IMR-90 (cell line): ENCODE results near the gene ADAMTSL1. TPM values are rescaled to one million over a fixed set of nuclear protein-coding genes. Genes with fewer than 3 reads are reported as not detected.

Experiments used
- ATAC-seq: fragments of 200-7000 bp; cut with Tn5 transposase; 2 replicates; pipeline ENCODE4 v1.9.1; 2020; ENCODE audit warnings: low read depth, mild to moderate bottlenecking, moderate library complexity
- BruUV-seq: library from RNA; stranded (reverse); fragments of 400-500 nt; replicated peaks from 2 replicates; lab custom pipeline; 2021; lab: Mats Ljungman, UMichigan
- CTCF ChIA-PET: fragments of 300-600 bp; formaldehyde crosslinking; extraction: SDS; loops from one replicate; lab custom pipeline; 2021; ENCODE audit warnings: antibody characterized with exemption; lab: Yijun Ruan, JAX
- POLR2A ChIA-PET: fragments of 300-600 bp; sonication (Branson Sonifier 250); formaldehyde crosslinking; loops from one replicate; lab custom pipeline; 2022; ENCODE audit warnings: antibody characterized with exemption; ENCODE audit not compliant: unreplicated experiment; lab: Charles Lee
- DNase-seq: peaks from one replicate; pipeline ENCODE4 v3.0.0; 2013
- H2AFZ ChIP-seq: replicated peaks from 2 replicates; pipeline ENCODE3; 2013; ENCODE audit warnings: low read length, mild to moderate bottlenecking; ENCODE audit not compliant: poor library complexity
- H2AK5ac ChIP-seq: 2 replicates; pipeline ENCODE4 v1.6.1; 2013; ENCODE audit warnings: low read depth, low read length, inconsistent platforms
- H2AK9ac ChIP-seq: replicated peaks from 2 replicates; pipeline ENCODE3; 2013; ENCODE audit warnings: mild to moderate bottlenecking, low read depth, low read length, moderate library complexity; ENCODE audit not compliant: poor library complexity
- H2BK120ac ChIP-seq: 2 replicates; pipeline ENCODE4 v1.6.1; 2013; ENCODE audit warnings: low read depth, low read length, inconsistent platforms
- H2BK15ac ChIP-seq: 3 replicates; pipeline ENCODE4 v1.6.1; 2013; ENCODE audit warnings: low read depth, low read length, inconsistent platforms
- H2BK20ac ChIP-seq: 2 replicates; pipeline ENCODE4 v1.6.1; 2013; ENCODE audit warnings: low read depth, mild to moderate bottlenecking, inconsistent platforms, low read length, moderate library complexity
- H2BK5ac ChIP-seq: 2 replicates; pipeline ENCODE4 v1.6.1; 2013; ENCODE audit warnings: mild to moderate bottlenecking, low read depth, low read length, inconsistent platforms; ENCODE audit not compliant: poor library complexity, severe bottlenecking
- H3K14ac ChIP-seq: replicated peaks from 2 replicates; pipeline ENCODE4 v1.6.1; 2013; ENCODE audit warnings: low read depth, low read length, inconsistent platforms
- H3K18ac ChIP-seq: 2 replicates; pipeline ENCODE4 v1.6.1; 2013; ENCODE audit warnings: low read depth, low read length, control low read depth
- H3K23ac ChIP-seq: 2 replicates; pipeline ENCODE4 v1.6.1; 2013; ENCODE audit warnings: low read depth, low read length, inconsistent platforms
- H3K27ac ChIP-seq: 2 replicates; pipeline ENCODE4 v1.5.1; 2013; ENCODE audit warnings: mild to moderate bottlenecking, control low read depth, low read length; ENCODE audit not compliant: insufficient read depth
- H3K27me3 ChIP-seq: 2 replicates; pipeline ENCODE4 v1.6.1; 2013; ENCODE audit warnings: low read length; ENCODE audit not compliant: control insufficient read depth, insufficient read depth
- H3K36me3 ChIP-seq: 2 replicates; pipeline ENCODE4 v1.6.1; 2013; ENCODE audit warnings: low read length, mixed read lengths; ENCODE audit not compliant: control insufficient read depth, insufficient read depth
- H3K4ac ChIP-seq: 2 replicates; pipeline ENCODE4 v1.6.1; 2013; ENCODE audit warnings: low read depth, low read length, inconsistent platforms
- H3K4me1 ChIP-seq: 2 replicates; pipeline ENCODE4 v1.6.1; 2013; ENCODE audit warnings: low read length, mixed read lengths; ENCODE audit not compliant: control insufficient read depth, insufficient read depth
- H3K4me2 ChIP-seq: 2 replicates; pipeline ENCODE4 v1.6.1; 2013; ENCODE audit warnings: low read depth, mild to moderate bottlenecking, control low read depth, low read length, moderate library complexity
- H3K4me3 ChIP-seq: 2 replicates; pipeline ENCODE4 v1.5.1; 2013; ENCODE audit warnings: low read depth, mild to moderate bottlenecking, control low read depth, low read length, moderate library complexity; ENCODE audit not compliant: insufficient read depth
- H3K56ac ChIP-seq: 2 replicates; pipeline ENCODE4 v1.6.1; 2013; ENCODE audit warnings: low read length, inconsistent platforms; ENCODE audit not compliant: insufficient read depth; ENCODE audit errors: extremely low read depth
- H3K79me1 ChIP-seq, 2 experiments: 2 replicates each; pipeline ENCODE4 v1.6.1; 2013; ENCODE audit warnings: low read length in 2 of 2, inconsistent platforms in 1 of 2, low read depth in 1 of 2
- H3K9ac ChIP-seq: 2 replicates; pipeline ENCODE4 v1.6.1; 2013; ENCODE audit warnings: low read depth, low read length, control low read depth
- H3K9me1 ChIP-seq: 2 replicates; pipeline ENCODE4 v1.6.1; 2013; ENCODE audit warnings: low read length, inconsistent platforms; ENCODE audit not compliant: insufficient read depth
- H3K9me3 ChIP-seq: 2 replicates; pipeline ENCODE4 v1.6.1; 2013; ENCODE audit warnings: low read length; ENCODE audit not compliant: control insufficient read depth, insufficient read depth
- H4K20me1 ChIP-seq: 2 replicates; pipeline ENCODE4 v1.6.1; 2013; ENCODE audit warnings: low read length, inconsistent platforms; ENCODE audit not compliant: insufficient read depth
- H4K5ac ChIP-seq: 2 replicates; pipeline ENCODE4 v1.6.1; 2013; ENCODE audit warnings: mild to moderate bottlenecking, low read depth, low read length, control low read depth
- H4K8ac ChIP-seq, 2 experiments: 2 replicates each; pipeline ENCODE4 v1.6.1; 2013; ENCODE audit warnings: low read depth in 2 of 2, low read length in 2 of 2, control low read depth in 1 of 2, inconsistent platforms in 1 of 2
- H4K91ac ChIP-seq: 2 replicates; pipeline ENCODE4 v1.6.1; 2013; ENCODE audit warnings: low read depth, low read length, inconsistent platforms; ENCODE audit not compliant: insufficient read depth
- BHLHE40 ChIP-seq: fragments of 150-350 bp; IDR thresholded peaks from 2 replicates; pipeline ENCODE4 v1.6.1; 2016; ENCODE audit warnings: mild to moderate bottlenecking, low read depth, low read length
- CHD1 ChIP-seq: IDR thresholded peaks from 2 replicates; pipeline ENCODE4 v1.6.1; 2012; ENCODE audit warnings: low read depth, low read length, improper control_type of control experiment
- CTCF ChIP-seq: conservative IDR thresholded peaks from 2 replicates; pipeline ENCODE4 v1.5.1; 2012; ENCODE audit warnings: mild to moderate bottlenecking, low read depth, low read length, improper control_type of control experiment
- MAZ ChIP-seq: IDR thresholded peaks from 2 replicates; pipeline ENCODE4 v1.6.1; 2012; ENCODE audit warnings: low read depth, mild to moderate bottlenecking, low read length, improper control_type of control experiment, moderate library complexity, borderline replicate concordance
- MXI1 ChIP-seq: IDR thresholded peaks from 2 replicates; pipeline ENCODE4 v1.6.1; 2012; ENCODE audit warnings: low read depth, mild to moderate bottlenecking, low read length, moderate library complexity, borderline replicate concordance
- NFE2L2 ChIP-seq: fragments of 150-350 bp; IDR thresholded peaks from 2 replicates; pipeline ENCODE4 v1.6.1; 2016; ENCODE audit warnings: low read depth, mild to moderate bottlenecking, low read length
- RCOR1 ChIP-seq: IDR thresholded peaks from 2 replicates; pipeline ENCODE4 v1.6.1; 2012; ENCODE audit warnings: mild to moderate bottlenecking, low read length, improper control_type of control experiment; ENCODE audit not compliant: insufficient replicate concordance
- RFX5 ChIP-seq: IDR thresholded peaks from 2 replicates; pipeline ENCODE4 v1.8.0; 2012; ENCODE audit warnings: low read depth, mild to moderate bottlenecking, low read length, moderate library complexity
- WGBS, 2 experiments: methylation state at CpG; one replicate each; pipeline versions ENCODE4 v1.1.5 to v1.1.7; 2013; ENCODE audit warnings: missing lambda C conversion rate in 2 of 2; ENCODE audit not compliant: insufficient read length in 1 of 2; ENCODE audit errors: extremely low coverage in 2 of 2; 5-methylcytosine and 5-hydroxymethylcytosine counted together
- dilution Hi-C: fragments of 300-500 bp; cut with HindIII; formaldehyde crosslinking; loops from one replicate; pipeline ENCODE4 v1.14.3; 2018; ENCODE audit warnings: low sequenced_read_pairs; ENCODE audit not compliant: unreplicated experiment
- in situ Hi-C: fragments of 300-500 bp; cut with MboI; formaldehyde crosslinking; loops from 3 replicates; pipeline ENCODE4 v1.14.3; 2019; ENCODE audit warnings: low sequenced_read_pairs, inconsistent platforms, mixed read lengths
- intact Hi-C: fragments of 100-400 bp; cut with micrococcal nuclease; formaldehyde crosslinking; loops from 2 replicates; pipeline ENCODE4 v1.10.0; 2022
- polyA plus RNA-seq, 3 experiments: library from polyadenylated mRNA; depleted of rRNA; stranded (reverse); fragments of >200 nt; gene quantifications; 2 replicates each; pipeline ENCODE4 v1.2.3, GENCODE V29; 2012; ENCODE audit warnings: low replicate concordance in 1 of 3
- total RNA-seq: library from RNA; depleted of rRNA; stranded (reverse); fragments of >200 nt; gene quantifications from 2 replicates; pipeline ENCODE4 v1.2.3, GENCODE V29; 2012

ADAMTSL1 gene
- total and polyA plus RNA-seq, 2 of the 4 experiments (the other 2 are of a cell fraction) = 38.2 to 62.2 TPM

GRCh38 chr9:18467696-18468095 lies 6.3 kb upstream of the ADAMTSL1 start:
- no peak overlapping the region for H3K4me3 ChIP-seq
- no peak overlapping the region for H3K56ac ChIP-seq
- intact Hi-C loops (no loop called here), in situ Hi-C loops (no loop called here), dilution Hi-C loops (no loop called here)
- peaks cover 2% of the 10 kb centered on the region; the same call in 1 of the 2 replicates for H3K9me1 ChIP-seq
- H3K4ac ChIP-seq = no peak overlapping the region
- H3K36me3 ChIP-seq = no peaks in the 10 kb centered on the region
- ChIA-PET POLR2A (no interaction called here), CTCF (no interaction called here)
- no peak overlapping the region for H2AK9ac ChIP-seq
- H2BK15ac ChIP-seq = no peak overlapping the region
- H3K14ac ChIP-seq = no peak overlapping the region
- no peak overlapping the region for H3K18ac ChIP-seq
- ATAC-seq (no peak), DNase-seq (no peak)
- H2AFZ ChIP-seq = no peak overlapping the region
- BruUV-seq = no TSS peak
- no peak overlapping the region for H3K4me2 ChIP-seq
- H3K4me1 ChIP-seq = no peaks in the 10 kb centered on the region; the same call in 1 of the 2 replicates
- no peak overlapping the region for H3K9ac ChIP-seq
- H3K27ac ChIP-seq = no peak overlapping the region
- H2BK120ac ChIP-seq = no peak overlapping the region
- TF ChIP-seq MXI1 (no peak), RFX5 (no peak), RCOR1 (no peak), BHLHE40 (no peak), CTCF (no peak), MAZ (no peak), NFE2L2 (no peak), CHD1 (no peak)
- WGBS, 2 experiments = no CpG with 5 or more reads among the region's 1 CpG
- H3K79me1 ChIP-seq = no peaks in the 10 kb centered on the region
- no peak overlapping the region for H4K8ac ChIP-seq
- no peaks in the 10 kb centered on the region for H3K27me3 ChIP-seq
- H4K20me1 ChIP-seq = no peaks in the 10 kb centered on the region
- H4K5ac ChIP-seq = no peak overlapping the region
- H2BK5ac ChIP-seq = no peak overlapping the region
- H2AK5ac ChIP-seq = no peak overlapping the region
- H3K23ac ChIP-seq = no peak overlapping the region
- H3K9me3 ChIP-seq = peaks cover 3% of the 10 kb centered on the region; the same call in 1 of the 2 replicates
- no peak overlapping the region for H4K91ac ChIP-seq
- H2BK20ac ChIP-seq = no peak overlapping the region
